Measurements from ENCODE around the gene ITFG1. TPM values are rescaled to one million over a fixed set of nuclear protein-coding genes. Genes with fewer than 3 reads are reported as not detected.
"Not testable (repeated sequence)": the region's sequence is repeated elsewhere in the genome, so short reads cannot be mapped to it uniquely, and the experiment has no call there.

ITFG1 gene
- total RNA-seq, 1 donor from 2014 or later = 41.3 TPM

GRCh38 chr16:47160422-47160821, 300.4 kb downstream of the ITFG1 start:
- Mint-ChIP-seq H3K27me3 (no peaks in the 10 kb centered on the region), H3K9me3 (ENCODE audit: low read depth) (no peaks in the 10 kb centered on the region), H3K4me1 (ENCODE audit: low read depth) (no peaks in the 10 kb centered on the region), H3K27ac (no peak overlapping the region), H3K36me3 (ENCODE audit: insufficient read depth) (peaks cover 6% of the 10 kb centered on the region), H3K4me3 (ENCODE audit: low read depth) (no peak overlapping the region)
- TF ChIP-seq, protein P1, sequence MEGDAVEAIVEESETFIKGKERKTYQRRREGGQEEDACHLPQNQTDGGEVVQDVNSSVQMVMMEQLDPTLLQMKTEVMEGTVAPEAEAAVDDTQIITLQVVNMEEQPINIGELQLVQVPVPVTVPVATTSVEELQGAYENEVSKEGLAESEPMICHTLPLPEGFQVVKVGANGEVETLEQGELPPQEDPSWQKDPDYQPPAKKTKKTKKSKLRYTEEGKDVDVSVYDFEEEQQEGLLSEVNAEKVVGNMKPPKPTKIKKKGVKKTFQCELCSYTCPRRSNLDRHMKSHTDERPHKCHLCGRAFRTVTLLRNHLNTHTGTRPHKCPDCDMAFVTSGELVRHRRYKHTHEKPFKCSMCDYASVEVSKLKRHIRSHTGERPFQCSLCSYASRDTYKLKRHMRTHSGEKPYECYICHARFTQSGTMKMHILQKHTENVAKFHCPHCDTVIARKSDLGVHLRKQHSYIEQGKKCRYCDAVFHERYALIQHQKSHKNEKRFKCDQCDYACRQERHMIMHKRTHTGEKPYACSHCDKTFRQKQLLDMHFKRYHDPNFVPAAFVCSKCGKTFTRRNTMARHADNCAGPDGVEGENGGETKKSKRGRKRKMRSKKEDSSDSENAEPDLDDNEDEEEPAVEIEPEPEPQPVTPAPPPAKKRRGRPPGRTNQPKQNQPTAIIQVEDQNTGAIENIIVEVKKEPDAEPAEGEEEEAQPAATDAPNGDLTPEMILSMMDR (IDR thresholded peaks at IDR 0.05; ENCODE audit: unreplicated experiment) = no peak
- DNase-seq (ENCODE audit: low spot score, unreplicated experiment) = no peak

- Mint-ChIP-seq H3K27me3 (no peaks in the 10 kb centered on the region), H3K4me1 (ENCODE audit: low read depth) (no peaks in the 10 kb centered on the region), H3K36me3 (ENCODE audit: insufficient read depth) (peaks cover 6% of the 10 kb centered on the region), H3K9me3 (ENCODE audit: low read depth) (no peaks in the 10 kb centered on the region), H3K27ac (no peak overlapping the region), H3K4me3 (ENCODE audit: low read depth) (no peak overlapping the region)
- TF ChIP-seq, protein P1 (IDR thresholded peaks at IDR 0.05; ENCODE audit: unreplicated experiment) = no peak
- DNase-seq (ENCODE audit: low spot score, unreplicated experiment) = no peak
Observed at GRCh38 chr16:47158992-47159391, 301.9 kb downstream of the ITFG1 start.

GRCh38 chr16:47156680-47157215, 304.1 kb downstream of the ITFG1 start:
- Mint-ChIP-seq H3K36me3 (ENCODE audit: insufficient read depth) (peaks cover 25% of the 10 kb centered on the region), H3K4me3 (ENCODE audit: low read depth) (no peak overlapping the region), H3K27me3 (no peaks in the 10 kb centered on the region), H3K4me1 (ENCODE audit: low read depth) (no peaks in the 10 kb centered on the region), H3K27ac (no peak overlapping the region), H3K9me3 (ENCODE audit: low read depth) (peaks cover 16% of the 10 kb centered on the region)
- no peak for DNase-seq (ENCODE audit: low spot score, unreplicated experiment)
- TF ChIP-seq, protein P1 (IDR thresholded peaks at IDR 0.05; ENCODE audit: unreplicated experiment) = no peak

DNA sequence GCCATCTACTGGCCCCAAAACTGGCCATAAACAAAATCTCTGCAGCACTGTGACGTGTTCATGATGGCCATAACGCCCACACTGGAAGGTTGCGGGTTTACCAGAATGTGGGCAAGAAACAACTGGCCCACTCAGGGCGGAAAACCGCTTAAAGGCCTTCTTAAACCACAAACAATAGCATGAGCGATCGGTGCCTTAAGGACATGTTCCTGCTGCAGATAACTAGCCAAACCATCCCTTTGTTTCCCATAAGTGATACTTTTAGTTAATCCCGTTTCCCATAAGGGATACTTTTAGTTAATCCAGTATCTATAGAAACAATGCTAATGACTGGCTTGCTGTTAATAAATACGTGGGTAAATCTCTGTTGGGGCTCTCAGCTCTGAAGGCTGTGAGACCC, 308.4 kb downstream of the ITFG1 start:
- peaks cover 35% of the 10 kb centered on the region for H3K36me3 Mint-ChIP-seq (ENCODE audit: insufficient read depth)

GRCh38 chr16:47150067-47150466, 310.8 kb downstream of the ITFG1 start:
- no peak overlapping the region for H3K27ac Mint-ChIP-seq
- no peak for DNase-seq (ENCODE audit: low spot score, unreplicated experiment)
- H3K9me3 Mint-ChIP-seq (ENCODE audit: low read depth) = peaks cover 22% of the 10 kb centered on the region
- TF ChIP-seq, protein P1 (IDR thresholded peaks at IDR 0.05; ENCODE audit: unreplicated experiment) = no peak
- no peaks in the 10 kb centered on the region for H3K4me1 Mint-ChIP-seq (ENCODE audit: low read depth)
- no peak overlapping the region for H3K4me3 Mint-ChIP-seq (ENCODE audit: low read depth)
- H3K27me3 Mint-ChIP-seq = peaks cover 13% of the 10 kb centered on the region
- H3K36me3 Mint-ChIP-seq (ENCODE audit: insufficient read depth) = peaks cover 30% of the 10 kb centered on the region

More for the DNA sequence above, 308.4 kb downstream of the ITFG1 start:
- H3K27ac Mint-ChIP-seq; DNase-seq (ENCODE audit: low spot score, unreplicated experiment); H3K27me3 Mint-ChIP-seq; H3K4me3 Mint-ChIP-seq (ENCODE audit: low read depth); H3K4me1 Mint-ChIP-seq (ENCODE audit: low read depth): not testable (repeated sequence)
- H3K9me3 Mint-ChIP-seq (ENCODE audit: low read depth) = peaks cover 22% of the 10 kb centered on the region

DNA sequence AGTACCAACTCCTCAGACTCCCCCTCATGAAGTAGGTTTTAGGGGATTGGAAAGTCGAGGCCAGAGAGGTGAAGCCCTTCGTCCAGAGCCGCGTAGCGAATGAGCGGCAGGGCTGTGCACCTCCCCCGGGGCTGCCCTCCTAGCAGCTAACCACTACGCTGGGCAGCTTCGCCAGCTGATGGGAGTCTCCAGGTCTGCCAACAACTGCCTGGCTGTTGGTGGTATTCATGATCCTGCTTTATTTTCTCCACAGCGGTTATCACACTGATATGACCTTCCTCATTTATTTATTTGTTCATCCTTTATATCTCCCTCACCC, 316.3 kb downstream of the ITFG1 start:
- no peaks in the 10 kb centered on the region for H3K36me3 Mint-ChIP-seq (ENCODE audit: insufficient read depth)
- TF ChIP-seq, protein P1 (IDR thresholded peaks at IDR 0.05; ENCODE audit: unreplicated experiment) = no peak
- H3K9me3 Mint-ChIP-seq (ENCODE audit: low read depth) = no peaks in the 10 kb centered on the region
- peaks cover 19% of the 10 kb centered on the region for H3K27me3 Mint-ChIP-seq
- H3K4me1 Mint-ChIP-seq (ENCODE audit: low read depth) = peaks cover 17% of the 10 kb centered on the region
- peak overlapping the region; percentile 93 for H3K27ac Mint-ChIP-seq
- no peak for DNase-seq (ENCODE audit: low spot score, unreplicated experiment)
- H3K4me3 Mint-ChIP-seq (ENCODE audit: low read depth) = peak overlapping the region; percentile 77
